ENCODE data around the gene ALDOC.

ALDOC gene

DNA sequence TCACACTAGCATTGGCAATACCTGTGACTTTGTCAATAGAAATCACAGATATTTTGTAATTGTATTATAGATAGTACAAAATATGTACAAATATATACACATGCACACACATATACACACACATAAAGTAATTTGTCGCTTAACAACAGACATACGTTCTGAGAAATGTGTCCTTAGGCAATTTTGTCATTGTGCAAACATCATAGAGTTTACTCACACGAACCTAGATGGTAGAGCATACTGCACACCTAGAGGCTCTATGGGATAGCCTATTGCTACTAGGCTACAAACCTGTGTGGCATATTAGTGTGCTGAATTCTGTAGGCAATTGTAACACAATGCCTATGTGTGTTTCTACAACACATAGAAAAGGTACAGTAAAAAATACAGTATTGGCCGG is 35.3 kb downstream of the ALDOC start:
- Mint-ChIP-seq H3K27ac (no peak overlapping the region), H3K4me3 (no peak overlapping the region), H3K36me3 (ENCODE audit: low read depth) (peaks cover 4% of the 10 kb centered on the region), H3K27me3 (ENCODE audit: low read depth, poor library complexity) (peaks cover 3% of the 10 kb centered on the region), H3K4me1 (peaks cover 16% of the 10 kb centered on the region), H3K9me3 (no peaks in the 10 kb centered on the region)
- no peak for DNase-seq
- TF ChIP-seq, protein P1, sequence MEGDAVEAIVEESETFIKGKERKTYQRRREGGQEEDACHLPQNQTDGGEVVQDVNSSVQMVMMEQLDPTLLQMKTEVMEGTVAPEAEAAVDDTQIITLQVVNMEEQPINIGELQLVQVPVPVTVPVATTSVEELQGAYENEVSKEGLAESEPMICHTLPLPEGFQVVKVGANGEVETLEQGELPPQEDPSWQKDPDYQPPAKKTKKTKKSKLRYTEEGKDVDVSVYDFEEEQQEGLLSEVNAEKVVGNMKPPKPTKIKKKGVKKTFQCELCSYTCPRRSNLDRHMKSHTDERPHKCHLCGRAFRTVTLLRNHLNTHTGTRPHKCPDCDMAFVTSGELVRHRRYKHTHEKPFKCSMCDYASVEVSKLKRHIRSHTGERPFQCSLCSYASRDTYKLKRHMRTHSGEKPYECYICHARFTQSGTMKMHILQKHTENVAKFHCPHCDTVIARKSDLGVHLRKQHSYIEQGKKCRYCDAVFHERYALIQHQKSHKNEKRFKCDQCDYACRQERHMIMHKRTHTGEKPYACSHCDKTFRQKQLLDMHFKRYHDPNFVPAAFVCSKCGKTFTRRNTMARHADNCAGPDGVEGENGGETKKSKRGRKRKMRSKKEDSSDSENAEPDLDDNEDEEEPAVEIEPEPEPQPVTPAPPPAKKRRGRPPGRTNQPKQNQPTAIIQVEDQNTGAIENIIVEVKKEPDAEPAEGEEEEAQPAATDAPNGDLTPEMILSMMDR (IDR thresholded peaks at IDR 0.05): no peak

DNA sequence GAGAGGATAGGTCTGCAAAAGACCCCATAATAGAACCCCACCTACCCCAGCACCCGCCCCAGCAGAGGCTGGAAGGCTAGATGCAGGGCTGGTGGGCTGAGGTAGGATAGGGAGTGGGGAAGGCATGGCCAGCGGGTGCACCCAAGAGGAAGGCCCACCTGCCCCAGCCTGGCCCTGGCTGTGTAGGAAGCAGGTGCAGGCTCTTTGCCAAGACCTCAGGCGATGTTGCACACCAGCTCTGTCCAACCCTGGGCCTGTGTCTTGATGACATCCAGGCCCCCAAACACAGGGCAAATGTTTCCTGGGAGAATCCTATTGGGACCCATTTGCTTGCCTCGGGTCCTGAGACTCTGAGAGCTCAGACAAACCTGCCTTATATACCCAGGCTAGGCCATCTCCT is 36.5 kb downstream of the ALDOC start:
- Mint-ChIP-seq H3K9me3 (no peaks in the 10 kb centered on the region), H3K27me3 (ENCODE audit: low read depth, poor library complexity) (peaks cover 3% of the 10 kb centered on the region), H3K27ac (no peak overlapping the region), H3K4me3 (no peak overlapping the region), H3K36me3 (ENCODE audit: low read depth) (no peaks in the 10 kb centered on the region), H3K4me1 (peaks cover 18% of the 10 kb centered on the region)
- DNase-seq: no peak
- TF ChIP-seq, protein P1 (IDR thresholded peaks at IDR 0.05): no peak

DNA sequence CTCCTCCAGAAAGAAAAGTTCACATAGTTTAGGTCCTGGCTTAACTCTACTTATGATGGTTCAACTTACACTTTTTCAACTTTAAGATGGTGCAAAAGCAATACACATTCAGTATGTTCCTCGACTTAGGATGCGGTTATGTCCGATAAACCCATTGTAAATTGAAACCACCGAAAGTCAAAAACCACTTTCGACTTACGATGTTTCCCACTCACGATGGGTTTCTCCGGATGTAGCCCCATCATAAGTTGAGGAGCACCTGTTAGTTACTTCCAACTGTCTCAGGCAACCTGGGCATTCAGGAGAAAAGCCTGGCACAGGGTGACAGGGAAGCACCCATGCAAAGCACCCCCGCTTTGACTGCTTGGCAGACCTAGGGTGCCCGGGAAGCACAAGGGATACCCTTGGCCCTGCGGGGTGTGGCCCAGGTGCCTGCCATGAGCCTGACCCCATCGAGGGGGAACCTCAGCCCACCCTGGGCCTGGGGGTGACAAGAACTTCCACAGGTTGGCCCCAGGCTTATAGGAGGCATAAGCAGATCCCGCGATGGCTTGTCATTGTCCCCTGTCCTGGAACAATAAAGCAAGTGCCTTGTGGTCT is 38.3 kb downstream of the ALDOC start:
- Mint-ChIP-seq H3K27ac (no peak overlapping the region), H3K36me3 (ENCODE audit: low read depth) (no peaks in the 10 kb centered on the region), H3K27me3 (ENCODE audit: low read depth, poor library complexity) (peaks cover 3% of the 10 kb centered on the region), H3K4me3 (no peak overlapping the region), H3K9me3 (no peaks in the 10 kb centered on the region), H3K4me1 (peaks cover 30% of the 10 kb centered on the region)
- no peak for DNase-seq
- TF ChIP-seq, protein P1 (IDR thresholded peaks at IDR 0.05): no peak

DNA sequence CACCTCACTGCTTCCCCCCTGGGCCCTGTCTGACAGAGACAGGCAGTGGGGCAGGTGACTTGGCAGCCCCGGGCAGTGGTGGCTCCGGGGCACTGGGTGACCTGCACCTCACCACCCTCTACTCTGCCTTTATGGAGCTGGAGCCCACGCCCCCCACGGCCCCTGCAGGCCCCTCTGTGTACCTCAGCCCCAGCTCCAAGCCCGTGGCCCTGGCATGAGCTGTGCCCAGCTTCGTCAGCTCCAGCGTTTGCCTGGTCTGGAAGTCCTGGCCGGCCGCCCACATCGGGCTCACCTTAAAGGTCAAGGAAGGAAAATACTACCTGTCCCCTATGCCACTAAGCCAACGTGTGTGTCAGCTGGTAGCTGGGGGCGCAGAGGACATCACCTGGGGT is 39.5 kb downstream of the ALDOC start:
- DNase-seq: no peak
- H3K4me3 Mint-ChIP-seq: no peak overlapping the region

DNA sequence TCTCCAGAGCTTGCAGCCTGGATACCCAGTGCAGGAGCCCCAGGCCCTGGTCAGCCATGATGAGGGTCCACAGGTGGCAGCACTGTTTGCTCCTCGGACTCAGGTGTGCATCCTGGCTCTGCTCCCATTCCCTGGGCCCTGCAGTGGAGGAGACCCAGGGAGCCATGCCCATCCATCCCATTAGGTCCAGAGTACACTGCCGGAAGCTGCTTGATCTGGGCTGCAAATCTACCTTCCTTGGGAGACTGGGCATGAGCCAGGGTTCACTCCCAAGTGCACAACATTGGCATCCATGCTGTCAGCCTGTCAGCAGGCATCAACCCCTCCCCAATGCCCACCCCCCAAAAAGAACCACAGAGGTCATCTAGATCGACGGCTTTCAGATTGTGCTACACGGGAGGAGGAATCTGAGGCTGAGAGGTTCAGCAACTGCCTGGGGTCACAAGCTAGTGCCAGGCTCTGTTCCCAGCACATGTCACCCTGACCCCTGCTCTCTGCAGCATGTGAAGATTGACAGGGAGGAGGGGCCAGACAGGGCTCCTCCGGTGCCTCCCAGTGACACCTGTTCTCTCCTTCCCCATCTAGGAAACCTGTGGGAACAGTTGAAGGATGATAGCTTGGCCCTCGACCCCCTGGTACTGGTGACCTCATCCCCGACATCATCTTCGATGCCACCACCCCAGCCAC is 40.0 kb downstream of the ALDOC start:
- Mint-ChIP-seq H3K9me3 (no peaks in the 10 kb centered on the region), H3K27ac (no peak overlapping the region), H3K4me3 (no peak overlapping the region), H3K36me3 (ENCODE audit: low read depth) (no peaks in the 10 kb centered on the region), H3K4me1 (peaks cover 47% of the 10 kb centered on the region), H3K27me3 (ENCODE audit: low read depth, poor library complexity) (peaks cover 3% of the 10 kb centered on the region)
- DNase-seq: no peak
- TF ChIP-seq, protein P1 (IDR thresholded peaks at IDR 0.05): no peak

More for the DNA sequence above, 39.5 kb downstream of the ALDOC start:
- TF ChIP-seq, protein P1 (IDR thresholded peaks at IDR 0.05): no peak
- peaks cover 3% of the 10 kb centered on the region for H3K27me3 Mint-ChIP-seq (ENCODE audit: low read depth, poor library complexity)
- peaks cover 41% of the 10 kb centered on the region for H3K4me1 Mint-ChIP-seq
- no peak overlapping the region for H3K27ac Mint-ChIP-seq
- H3K9me3 Mint-ChIP-seq: no peaks in the 10 kb centered on the region
- H3K36me3 Mint-ChIP-seq (ENCODE audit: low read depth): no peaks in the 10 kb centered on the region

All from nephron progenitor cell (in vitro differentiated cells).